GM19035 (cell line): ENCODE measurements around the gene TM9SF3.
A peak's percentile ranks its signal among the peaks of the same experiment; 100 is the strongest.
"Not testable (repeated sequence)": the region's sequence is repeated elsewhere in the genome, so short reads cannot be mapped to it uniquely, and the experiment has no call there.

Experiments
- ATAC-seq: cut with Tn5 transposase; IDR thresholded peaks from one replicate; pipeline ENCODE4 v1.9.1; 2021; ENCODE audit not compliant: unreplicated experiment

TM9SF3 gene

GRCh38 chr10:96600337-96600736 lies 13.5 kb upstream of the TM9SF3 start:
- no peak for ATAC-seq

- ATAC-seq = no peak
Measured at GRCh38 chr10:96598846-96599245, 12.0 kb upstream of the TM9SF3 start.

- ATAC-seq = no peak
Measured at GRCh38 chr10:96596422-96597407, 9.9 kb upstream of the TM9SF3 start.

DNA sequence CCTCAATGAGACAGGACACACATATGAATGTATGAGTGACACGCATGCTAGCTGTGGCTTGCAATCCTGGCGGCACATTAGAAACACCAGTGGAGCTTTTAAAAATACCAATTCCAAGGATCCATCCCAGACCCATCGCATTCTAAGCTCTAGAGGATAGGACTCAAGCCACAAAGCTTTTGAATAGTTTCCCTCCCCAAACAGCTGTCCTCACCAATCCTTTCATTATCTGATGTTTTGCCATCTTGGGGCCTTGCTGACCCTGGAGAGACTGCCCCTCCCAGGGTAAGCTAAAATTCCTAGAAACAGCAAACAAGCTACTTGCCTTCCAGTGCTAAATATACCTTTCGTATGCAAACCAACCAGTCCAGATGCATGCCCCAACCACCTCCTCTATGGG lies 8.9 kb upstream of the TM9SF3 start:
- no peak for ATAC-seq

DNA sequence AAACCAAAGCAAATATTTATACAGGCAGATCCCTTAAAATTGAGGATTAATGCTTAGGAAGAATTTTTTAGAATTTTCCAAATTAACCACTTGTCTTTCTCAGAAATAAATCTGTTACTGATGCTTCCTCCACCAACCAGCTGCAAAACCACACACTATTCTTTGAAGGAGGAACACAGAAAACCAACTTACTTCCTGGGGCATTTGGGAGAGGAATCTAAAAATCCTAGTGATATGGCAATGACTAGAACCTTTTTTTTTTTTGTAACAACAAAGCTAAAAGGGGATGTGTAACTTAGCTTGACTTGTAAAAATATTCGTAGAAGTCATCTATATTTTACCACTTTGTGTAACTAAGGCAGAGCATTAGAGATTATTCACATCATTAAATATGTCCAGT lies 5.1 kb upstream of the TM9SF3 start:
- ATAC-seq = no peak

DNA sequence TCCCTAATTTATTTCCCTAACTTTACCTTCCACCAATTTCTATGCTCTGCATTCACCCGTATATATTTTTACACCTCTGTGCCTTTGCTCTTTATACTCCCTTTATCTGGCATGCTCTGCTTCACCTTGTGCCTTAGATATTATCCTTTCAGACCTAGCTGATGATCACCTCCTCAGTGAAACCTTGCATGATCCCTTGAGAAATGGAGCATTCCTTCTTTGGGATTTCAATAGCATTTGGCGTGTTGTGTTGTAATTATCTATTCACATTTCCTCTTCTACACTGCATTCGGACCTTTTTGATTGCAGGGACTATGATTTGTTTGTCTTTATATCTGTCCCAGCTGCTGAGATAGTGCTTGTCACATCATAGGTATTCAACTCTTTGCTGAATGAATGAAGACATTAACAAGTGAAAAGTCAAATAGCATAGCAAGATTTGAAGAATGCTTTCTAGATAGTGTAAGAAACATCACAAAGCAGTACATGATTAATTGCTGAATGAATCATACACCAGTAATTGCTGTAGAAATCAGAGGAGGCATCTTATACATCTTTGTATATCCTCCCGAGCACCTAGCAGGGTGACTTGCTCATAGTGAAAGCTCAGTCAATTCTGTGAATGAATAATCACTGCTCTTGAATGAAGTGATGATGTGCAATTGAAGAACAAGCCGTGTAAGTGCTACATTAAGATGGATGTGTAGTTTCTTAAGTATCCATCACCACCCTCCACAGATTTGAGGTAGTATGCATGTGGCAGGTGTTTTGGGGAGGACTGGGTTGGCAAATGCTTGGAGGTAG lies 2.0 kb upstream of the TM9SF3 start:
- no peak for ATAC-seq

GRCh38 chr10:96588060-96588554 lies 1.3 kb upstream of the TM9SF3 start:
- no peak for ATAC-seq

GRCh38 chr10:96587264-96588059 lies 650 bp upstream of the TM9SF3 start:
- ATAC-seq = no peak

GRCh38 chr10:96585736-96586418 lies 935 bp downstream of the TM9SF3 start:
- peak; percentile 14 for ATAC-seq

DNA sequence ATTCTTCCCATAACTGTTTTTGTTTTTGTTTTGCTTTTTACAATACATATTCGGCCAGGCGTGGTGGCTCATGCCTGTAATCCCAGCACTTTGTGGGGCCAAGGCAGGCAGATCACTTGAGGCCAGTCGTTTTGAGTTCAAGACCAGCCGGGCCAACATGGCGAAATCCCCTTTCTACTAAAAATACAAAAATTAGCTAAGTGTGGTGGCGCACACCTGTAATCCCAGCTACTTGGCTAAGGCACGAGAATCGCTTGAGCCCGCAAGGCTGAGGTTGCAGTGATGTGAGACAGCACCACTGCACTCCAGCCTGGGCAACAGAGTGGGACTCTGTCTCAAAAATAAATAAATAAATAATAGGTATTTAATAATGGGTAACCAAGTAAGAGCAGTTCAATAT lies 2.3 kb downstream of the TM9SF3 start:
- ATAC-seq = no peak

GRCh38 chr10:96584035-96584434 lies 2.8 kb downstream of the TM9SF3 start:
- ATAC-seq = no peak

- no peak for ATAC-seq
Measured at GRCh38 chr10:96579133-96579532, 7.7 kb downstream of the TM9SF3 start.

DNA sequence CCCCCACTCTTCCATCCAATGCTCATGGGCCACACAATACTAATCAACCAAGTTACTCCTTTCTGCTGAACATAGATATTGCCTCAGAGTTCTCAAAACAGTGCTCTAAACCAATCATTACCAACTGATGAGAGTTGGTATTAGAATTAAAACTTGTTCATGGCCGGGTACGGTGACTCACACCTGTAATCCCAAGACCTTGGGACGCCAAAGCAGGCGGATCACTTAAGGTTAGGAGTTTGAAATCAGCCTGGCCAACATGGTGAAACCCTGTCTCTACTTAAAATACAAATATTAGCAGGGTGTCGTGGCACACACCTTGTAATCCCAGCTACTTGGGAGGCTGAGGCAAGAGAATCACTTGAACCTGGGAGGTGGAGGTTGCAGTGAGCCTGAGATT lies 8.2 kb downstream of the TM9SF3 start:
- no peak for ATAC-seq

GRCh38 chr10:96578022-96578421 lies 8.8 kb downstream of the TM9SF3 start:
- no peak for ATAC-seq

- ATAC-seq = no peak
Measured at GRCh38 chr10:96577069-96577468, 9.7 kb downstream of the TM9SF3 start.

- no peak for ATAC-seq
Measured at GRCh38 chr10:96576277-96576980, 10.4 kb downstream of the TM9SF3 start.

DNA sequence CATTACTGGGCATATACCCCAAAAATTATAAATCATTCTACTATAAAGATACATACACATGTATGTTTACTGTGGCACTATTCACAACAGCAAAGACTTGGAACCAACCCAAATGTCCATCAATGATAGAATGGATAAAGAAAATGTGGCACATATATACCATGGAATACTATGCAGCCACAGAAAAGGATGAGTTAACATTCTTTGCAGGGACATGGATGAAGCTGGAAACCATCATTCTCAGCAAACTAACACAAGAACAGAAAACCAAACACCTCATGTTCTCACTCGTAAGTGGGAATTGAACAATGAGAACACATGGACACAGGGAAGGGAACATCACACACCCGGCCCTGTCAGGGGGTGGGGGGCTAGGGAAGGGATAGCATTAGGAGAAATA lies 12.2 kb downstream of the TM9SF3 start:
- ATAC-seq = not testable (repeated sequence)

- no peak for ATAC-seq
Measured at GRCh38 chr10:96573036-96573435, 13.8 kb downstream of the TM9SF3 start.
